ENCODE data around the gene WSB2.
"Not testable (repeated sequence)": the region's sequence is repeated elsewhere in the genome, so short reads cannot be mapped to it uniquely, and the experiment has no call there.

GRCh38 chr12:117999806-118000205 is 61.2 kb downstream of the WSB2 start:
- TF ChIP-seq CTCF (IDR thresholded peaks at IDR 0.05 in 8 of 11, conservative IDR thresholded peaks at IDR 0.05 in 3 of 11); POLR2A (IDR thresholded peaks at IDR 0.05): not testable (repeated sequence)

Data from spleen (tissue), 7 donors.